ENCODE data around the gene TLR7. TPM values are rescaled to one million over a fixed set of nuclear protein-coding genes. Genes with fewer than 3 reads are reported as not detected.

Gene TLR7
- polyA plus RNA-seq, 4 donors: 0.43 to 1.4 (median 0.49) TPM

DNA sequence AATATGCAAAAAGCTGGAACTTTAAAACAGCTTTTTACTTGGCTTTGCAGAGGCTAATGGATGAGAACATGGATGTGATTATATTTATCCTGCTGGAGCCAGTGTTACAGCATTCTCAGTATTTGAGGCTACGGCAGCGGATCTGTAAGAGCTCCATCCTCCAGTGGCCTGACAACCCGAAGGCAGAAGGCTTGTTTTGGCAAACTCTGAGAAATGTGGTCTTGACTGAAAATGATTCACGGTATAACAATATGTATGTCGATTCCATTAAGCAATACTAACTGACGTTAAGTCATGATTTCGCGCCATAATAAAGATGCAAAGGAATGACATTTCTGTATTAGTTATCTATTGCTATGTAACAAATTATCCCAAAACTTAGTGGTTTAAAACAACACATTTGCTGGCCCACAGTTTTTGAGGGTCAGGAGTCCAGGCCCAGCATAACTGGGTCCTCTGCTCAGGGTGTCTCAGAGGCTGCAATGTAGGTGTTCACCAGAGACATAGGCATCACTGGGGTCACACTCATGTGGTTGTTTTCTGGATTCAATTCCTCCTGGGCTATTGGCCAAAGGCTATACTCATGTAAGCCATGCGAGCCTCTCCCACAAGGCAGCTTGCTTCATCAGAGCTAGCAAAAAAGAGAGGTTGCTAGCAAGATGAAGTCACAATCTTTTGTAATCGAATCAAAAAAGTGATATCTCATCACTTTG is 55.2 kb downstream of the TLR7 start:
- no peak for DNase-seq (ENCODE audit: low read depth in 4 of 4, low spot score in 2 of 4)

DNA sequence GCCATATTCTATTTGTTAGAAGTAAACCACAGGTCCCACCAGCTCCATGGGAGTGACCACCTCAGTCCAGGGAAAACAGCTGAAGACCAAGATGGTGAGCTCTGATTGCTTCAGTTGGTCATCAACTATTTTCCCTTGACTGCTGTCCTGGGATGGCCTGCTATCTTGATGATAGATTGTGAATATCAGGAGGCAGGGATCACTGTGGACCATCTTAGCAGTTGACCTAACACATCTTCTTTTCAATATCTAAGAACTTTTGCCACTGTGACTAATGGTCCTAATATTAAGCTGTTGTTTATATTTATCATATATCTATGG is 55.7 kb downstream of the TLR7 start:
- no peak for DNase-seq (ENCODE audit: low read depth in 4 of 4, low spot score in 2 of 4)

DNA sequence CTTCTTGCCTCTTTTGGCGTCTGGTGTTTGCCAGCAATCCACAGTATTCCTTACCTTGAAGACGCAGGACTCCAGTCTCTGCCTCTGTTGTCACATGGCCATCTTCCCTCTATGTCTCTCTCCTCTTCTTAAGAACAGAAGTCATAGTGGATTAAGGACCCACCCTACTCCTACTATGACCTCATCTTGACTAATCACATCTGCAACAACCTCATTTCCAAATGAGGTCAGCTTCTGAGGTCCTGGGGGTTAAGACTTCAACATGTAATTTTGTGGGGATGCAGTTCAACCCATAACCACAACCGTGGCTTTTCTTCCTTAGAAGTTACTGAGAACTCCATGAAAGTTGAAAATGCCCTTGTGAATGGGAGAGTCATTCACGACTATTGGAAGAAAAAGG is 62.8 kb downstream of the TLR7 start:
- DNase-seq (ENCODE audit: low read depth in 4 of 4, low spot score in 2 of 4): no peak

- no peak for DNase-seq (ENCODE audit: low read depth in 4 of 4, low spot score in 2 of 4)
Measured at GRCh38 chrX:12930150-12930549, 63.3 kb downstream of the TLR7 start.

GRCh38 chrX:12932244-12932643 is 65.4 kb downstream of the TLR7 start:
- no peak for DNase-seq (ENCODE audit: low read depth in 4 of 4, low spot score in 2 of 4)

- DNase-seq (ENCODE audit: low read depth in 4 of 4, low spot score in 2 of 4): no peak
Measured at GRCh38 chrX:12934850-12935249, 68.0 kb downstream of the TLR7 start.

- DNase-seq (ENCODE audit: low read depth in 4 of 4, low spot score in 2 of 4): no peak
Measured at GRCh38 chrX:12936947-12937346, 70.1 kb downstream of the TLR7 start.

Other genes with a start within 250 kb of the TLR7 start
- gene PRPS2, start 75.7 kb upstream of the TLR7 start, polyA plus RNA-seq (ENCODE audit: insufficient read length in 4 of 4): 100 to 1,000 TPM in 2 of 4 donors, 10 to 100 TPM in 2; 84.6 to 115 (median 101) TPM
- under 1 TPM; 0.21 to 0.30 (median 0.27) TPM for gene TLR8, start 39.5 kb downstream of the TLR7 start, polyA plus RNA-seq (ENCODE audit: insufficient read length in 4 of 4)
- gene TMSB4X, start 108.0 kb downstream of the TLR7 start, polyA plus RNA-seq (ENCODE audit: insufficient read length in 4 of 4): 1,000 to 10,000 TPM; 2,558 to 3,753 (median 3,159) TPM
- under 1 TPM; 0.33 to 0.69 (median 0.53) TPM for gene FAM9C, start 177.5 kb downstream of the TLR7 start, polyA plus RNA-seq (ENCODE audit: insufficient read length in 4 of 4)